DMS153 (cell line): ENCODE data around the gene RPS16.

Source experiments
- DNase-seq: peaks from one replicate; lab custom pipeline; 2025; lab: John Stamatoyannopoulos, UW

The RPS16 gene

DNA sequence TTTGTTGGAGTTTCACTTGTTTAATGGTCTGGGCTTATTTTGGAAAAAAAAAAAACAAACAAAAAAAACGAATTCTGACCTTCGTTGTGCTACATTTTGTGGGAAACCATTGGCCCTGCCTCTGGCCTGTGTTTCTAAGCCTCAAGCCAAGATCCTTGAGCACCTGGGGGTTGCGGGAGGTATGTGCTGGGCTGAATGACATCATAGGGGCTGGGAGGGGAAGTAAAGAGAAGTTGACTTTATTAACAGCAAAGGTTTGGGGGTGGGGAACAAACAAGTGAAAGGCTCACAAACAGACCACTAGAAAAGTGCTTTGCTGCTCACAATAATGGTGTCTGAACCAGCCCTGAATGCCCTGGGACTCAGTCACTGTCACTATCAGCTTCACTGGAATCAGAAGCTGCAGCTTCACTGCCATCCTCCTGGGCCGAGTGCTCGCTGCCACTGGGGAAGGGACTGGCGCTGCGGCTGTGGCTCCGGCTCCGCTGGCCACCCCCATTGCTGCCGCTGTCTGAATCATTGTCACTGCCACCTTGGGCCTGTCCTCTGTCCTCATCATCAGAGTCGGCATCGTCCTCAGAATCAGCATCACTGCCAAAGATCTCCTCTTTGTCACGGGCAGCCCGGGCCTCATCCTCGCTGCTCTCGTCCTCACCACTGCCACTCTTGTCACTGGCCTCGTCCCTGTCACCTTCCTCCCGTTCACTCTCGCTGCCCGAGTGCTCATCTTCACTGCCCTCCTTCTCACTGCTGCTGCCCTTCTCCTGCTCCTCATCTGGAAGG is 49.9 kb downstream of the RPS16 start:
- no peak for DNase-seq

DNA sequence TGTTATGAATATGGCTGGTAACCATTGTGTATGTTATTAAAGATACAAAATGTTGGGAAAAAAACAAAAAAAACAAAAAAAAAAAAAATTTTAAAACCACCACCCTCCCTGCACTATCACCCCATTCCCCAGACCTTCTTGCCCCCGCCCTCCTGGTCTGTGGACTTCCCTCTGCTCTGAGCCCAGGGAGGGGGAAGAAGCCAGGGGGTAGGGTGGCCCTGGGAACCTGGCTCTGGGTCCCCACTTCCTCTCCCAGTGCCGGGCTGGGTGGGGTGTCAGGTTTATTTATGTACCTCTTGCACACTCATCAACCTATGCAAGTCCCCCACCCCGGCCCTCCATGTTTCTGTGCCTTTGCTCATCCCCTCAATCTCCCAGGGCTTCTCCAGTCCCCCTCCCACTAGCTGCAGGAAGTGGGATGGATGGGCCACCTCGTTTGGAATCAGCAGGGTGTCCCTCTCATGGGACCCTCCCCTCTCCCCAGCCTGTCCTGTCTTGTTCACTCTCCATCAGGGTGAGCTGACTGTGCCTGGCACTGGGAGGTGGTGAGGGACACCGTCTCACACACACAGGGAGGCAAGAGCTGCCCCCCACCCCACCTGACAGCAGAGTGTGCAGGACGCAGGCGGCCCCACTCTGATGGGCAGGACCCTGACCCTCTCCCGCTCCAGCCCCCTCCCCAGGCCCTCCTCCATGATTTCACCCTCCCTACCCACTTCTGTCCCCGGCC is 50.7 kb downstream of the RPS16 start:
- DNase-seq = no peak
